ENCODE results near the gene ADAMTSL1.

DNA sequence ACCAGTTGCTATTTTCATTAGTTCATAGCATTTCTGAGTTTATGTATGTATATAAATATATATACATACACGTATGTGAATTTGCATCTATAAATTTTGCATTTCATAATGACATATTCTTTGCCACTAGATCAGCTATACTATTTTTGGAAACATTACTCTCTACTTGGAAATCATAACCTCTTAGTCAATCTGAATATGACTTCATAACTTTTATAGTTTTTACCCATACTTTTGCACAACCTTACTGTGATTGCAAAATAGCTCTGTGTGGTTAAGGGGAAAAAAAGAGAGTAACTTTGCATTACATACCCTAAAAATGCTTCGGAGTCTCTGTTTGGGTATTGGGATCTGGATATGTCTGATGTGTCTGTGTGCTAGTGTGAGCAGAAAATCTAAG lies 44.9 kb upstream of the ADAMTSL1 start:
- no peak for TF ChIP-seq EZH2phosphoT487 (IDR thresholded peaks at IDR 0.05; ENCODE audit: low read depth)
- TF ChIP-seq, protein P1, sequence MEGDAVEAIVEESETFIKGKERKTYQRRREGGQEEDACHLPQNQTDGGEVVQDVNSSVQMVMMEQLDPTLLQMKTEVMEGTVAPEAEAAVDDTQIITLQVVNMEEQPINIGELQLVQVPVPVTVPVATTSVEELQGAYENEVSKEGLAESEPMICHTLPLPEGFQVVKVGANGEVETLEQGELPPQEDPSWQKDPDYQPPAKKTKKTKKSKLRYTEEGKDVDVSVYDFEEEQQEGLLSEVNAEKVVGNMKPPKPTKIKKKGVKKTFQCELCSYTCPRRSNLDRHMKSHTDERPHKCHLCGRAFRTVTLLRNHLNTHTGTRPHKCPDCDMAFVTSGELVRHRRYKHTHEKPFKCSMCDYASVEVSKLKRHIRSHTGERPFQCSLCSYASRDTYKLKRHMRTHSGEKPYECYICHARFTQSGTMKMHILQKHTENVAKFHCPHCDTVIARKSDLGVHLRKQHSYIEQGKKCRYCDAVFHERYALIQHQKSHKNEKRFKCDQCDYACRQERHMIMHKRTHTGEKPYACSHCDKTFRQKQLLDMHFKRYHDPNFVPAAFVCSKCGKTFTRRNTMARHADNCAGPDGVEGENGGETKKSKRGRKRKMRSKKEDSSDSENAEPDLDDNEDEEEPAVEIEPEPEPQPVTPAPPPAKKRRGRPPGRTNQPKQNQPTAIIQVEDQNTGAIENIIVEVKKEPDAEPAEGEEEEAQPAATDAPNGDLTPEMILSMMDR (IDR thresholded peaks at IDR 0.05; ENCODE audit: low read depth, low read length), result no peak

Data from OCI-LY3 (cell line).